PC-9 (cell line): Measurements from ENCODE around the gene OPN4.
A peak's percentile ranks its signal among the peaks of the same experiment; 100 is the strongest.

Experiments
- CTCF ChIP-seq: fragments of 200-600 bp; sonication (generic); conservative IDR thresholded peaks from 2 replicates; pipeline ENCODE4 v1.6.1; 2017; ENCODE audit warnings: mixed run types, antibody characterized with exemption, mild to moderate bottlenecking, moderate library complexity
- EZH2 ChIP-seq: fragments of 200-600 bp; sonication (generic); IDR thresholded peaks from 2 replicates; pipeline ENCODE4 v1.8.0; 2017; ENCODE audit warnings: antibody characterized with exemption, low read depth

- TF ChIP-seq CTCF (peak; percentile 55; the same call in 1 of the 2 replicates), EZH2 (no peak)
These were observed 39.5 kb downstream of the OPN4 start for GRCh38 chr10:86693721-86694369.
